GM20000 (cell line): ENCODE results near the gene ZNF770.

ENCODE experiments used
- DNase-seq: peaks from one replicate; pipeline ENCODE4 v3.0.0; 2012; ENCODE audit warnings: low spot score
- TF ChIP-seq, protein P1 (sequence below): IDR thresholded peaks from 2 replicates; pipeline ENCODE4 v1.5.1; 2012; ENCODE audit warnings: mild to moderate bottlenecking, control low read depth; ENCODE audit errors: extremely low read depth, missing control alignments

The ZNF770 gene

GRCh38 chr15:34988027-34988902 lies at the start of gene ZNF770:
TSS of gene ZNF770 (minus strand) at chr15:34988287. CDS start at chr15:34983434, 4,853 bp downstream.
- TF ChIP-seq, protein P1, sequence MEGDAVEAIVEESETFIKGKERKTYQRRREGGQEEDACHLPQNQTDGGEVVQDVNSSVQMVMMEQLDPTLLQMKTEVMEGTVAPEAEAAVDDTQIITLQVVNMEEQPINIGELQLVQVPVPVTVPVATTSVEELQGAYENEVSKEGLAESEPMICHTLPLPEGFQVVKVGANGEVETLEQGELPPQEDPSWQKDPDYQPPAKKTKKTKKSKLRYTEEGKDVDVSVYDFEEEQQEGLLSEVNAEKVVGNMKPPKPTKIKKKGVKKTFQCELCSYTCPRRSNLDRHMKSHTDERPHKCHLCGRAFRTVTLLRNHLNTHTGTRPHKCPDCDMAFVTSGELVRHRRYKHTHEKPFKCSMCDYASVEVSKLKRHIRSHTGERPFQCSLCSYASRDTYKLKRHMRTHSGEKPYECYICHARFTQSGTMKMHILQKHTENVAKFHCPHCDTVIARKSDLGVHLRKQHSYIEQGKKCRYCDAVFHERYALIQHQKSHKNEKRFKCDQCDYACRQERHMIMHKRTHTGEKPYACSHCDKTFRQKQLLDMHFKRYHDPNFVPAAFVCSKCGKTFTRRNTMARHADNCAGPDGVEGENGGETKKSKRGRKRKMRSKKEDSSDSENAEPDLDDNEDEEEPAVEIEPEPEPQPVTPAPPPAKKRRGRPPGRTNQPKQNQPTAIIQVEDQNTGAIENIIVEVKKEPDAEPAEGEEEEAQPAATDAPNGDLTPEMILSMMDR = no peak
- DNase-seq = peak; percentile 85

GRCh38 chr15:35028235-35028984 lies 40.3 kb upstream of the ZNF770 start:
- DNase-seq = no peak
- TF ChIP-seq, protein P1 = no peak

DNA sequence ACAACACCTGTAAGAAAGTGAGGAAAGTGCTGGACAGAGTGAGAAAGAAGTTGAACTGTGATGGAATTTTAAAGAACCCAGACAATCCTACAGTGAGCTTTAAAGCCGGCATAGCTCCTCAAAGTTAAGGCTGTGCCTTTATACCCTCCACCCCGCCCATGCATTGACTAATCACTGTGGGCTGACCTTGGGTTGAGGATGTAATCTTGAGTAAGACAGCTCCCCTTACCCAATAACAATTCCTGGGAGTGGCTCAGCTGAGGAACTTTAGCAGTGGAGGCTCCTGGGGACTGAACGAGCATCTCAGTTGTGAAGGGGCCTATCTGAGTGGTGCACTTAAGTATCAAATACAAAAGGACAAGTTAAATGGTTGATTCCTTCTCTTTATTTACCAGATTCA lies 35.7 kb upstream of the ZNF770 start:
- TF ChIP-seq, protein P1 = no peak
- DNase-seq = no peak

GRCh38 chr15:35020974-35021373 lies 32.9 kb upstream of the ZNF770 start:
- TF ChIP-seq, protein P1 = no peak
- DNase-seq = no peak

- TF ChIP-seq, protein P1 = no peak
- DNase-seq = no peak
Observed at GRCh38 chr15:35019404-35020327, 31.6 kb upstream of the ZNF770 start.

GRCh38 chr15:35014241-35014640 lies 26.2 kb upstream of the ZNF770 start:
- no peak for DNase-seq
- TF ChIP-seq, protein P1 = no peak
